GM06990 (cell line): ENCODE measurements around the gene SEMA3C.
"Not testable (repeated sequence)": the region's sequence is repeated elsewhere in the genome, so short reads cannot be mapped to it uniquely, and the experiment has no call there.

Experiments used
- DNase-seq: peaks from one replicate; pipeline ENCODE4 v3.0.0-alpha.2; 2011; ENCODE audit not compliant: insufficient read length; ENCODE audit errors: extremely low read depth
- H3K27me3 ChIP-seq: replicated peaks from 2 replicates; pipeline ENCODE4 v1.6.0; 2011; ENCODE audit warnings: low read length; ENCODE audit not compliant: control insufficient read depth, insufficient read depth
- H3K36me3 ChIP-seq: 2 replicates; pipeline ENCODE4 v1.5.1; 2011; ENCODE audit warnings: low read length; ENCODE audit not compliant: control insufficient read depth, insufficient read depth
- H3K4me3 ChIP-seq: replicated peaks from 2 replicates; pipeline ENCODE4 v1.5.1; 2011; ENCODE audit warnings: low read depth, mild to moderate bottlenecking, control low read depth, low read length
- CTCF ChIP-seq: IDR thresholded peaks from 2 replicates; pipeline ENCODE4 v1.5.1; 2011; ENCODE audit warnings: low read length, control low read depth, mild to moderate bottlenecking, inconsistent platforms; ENCODE audit not compliant: insufficient read depth, poor library complexity, severe bottlenecking

SEMA3C gene

GRCh38 chr7:80935991-80936780, 17.3 kb upstream of the SEMA3C start:
- Histone ChIP-seq H3K27me3 (no peaks in the 10 kb centered on the region), H3K4me3 (no peak overlapping the region), H3K36me3 (no peaks in the 10 kb centered on the region)
- no peak for DNase-seq
- TF ChIP-seq CTCF, result no peak

- H3K36me3 ChIP-seq, result no peaks in the 10 kb centered on the region
- no peak for DNase-seq
- TF ChIP-seq CTCF, result no peak
- H3K27me3 ChIP-seq, result no peaks in the 10 kb centered on the region
- no peak overlapping the region for H3K4me3 ChIP-seq
These were observed 15.5 kb upstream of the SEMA3C start for GRCh38 chr7:80934321-80934720.

GRCh38 chr7:80932536-80932935, 13.7 kb upstream of the SEMA3C start:
- no peak for TF ChIP-seq CTCF
- H3K27me3 ChIP-seq, result no peaks in the 10 kb centered on the region
- no peak overlapping the region for H3K4me3 ChIP-seq
- DNase-seq, result no peak
- no peaks in the 10 kb centered on the region for H3K36me3 ChIP-seq

GRCh38 chr7:80929619-80930018, 10.8 kb upstream of the SEMA3C start:
- H3K27me3 ChIP-seq, result no peaks in the 10 kb centered on the region
- DNase-seq, result no peak
- no peak overlapping the region for H3K4me3 ChIP-seq
- no peaks in the 10 kb centered on the region for H3K36me3 ChIP-seq
- no peak for TF ChIP-seq CTCF

GRCh38 chr7:80926955-80927354, 8.1 kb upstream of the SEMA3C start:
- not testable (repeated sequence) for H3K27me3 ChIP-seq, H3K36me3 ChIP-seq, H3K4me3 ChIP-seq, DNase-seq

GRCh38 chr7:80924090-80924489, 5.2 kb upstream of the SEMA3C start:
- Histone ChIP-seq H3K4me3 (no peak overlapping the region), H3K27me3 (no peaks in the 10 kb centered on the region), H3K36me3 (no peaks in the 10 kb centered on the region)
- no peak for TF ChIP-seq CTCF
- DNase-seq, result no peak
